Endothelial cell of umbilical vein (primary cell): ENCODE results near the gene NFKBIL1. TPM values are rescaled to one million over a fixed set of nuclear protein-coding genes. Genes with fewer than 3 reads are reported as not detected.

Source experiments
- BruUV-seq: library from RNA; stranded (reverse); fragments of 400-500 nt; replicated peaks from 2 replicates; lab custom pipeline; 2021; lab: Mats Ljungman, UMichigan
- CTCF ChIA-PET: fragments of 300-600, 350-600 bp; sonication (Branson Sonifier 250); formaldehyde crosslinking; loops from one replicate; lab custom pipeline; 2021; ENCODE audit warnings: antibody characterized with exemption, inconsistent platforms; lab: Charles Lee
- POLR2A ChIA-PET: fragments of 300-600, 350-600 bp; sonication (Branson Sonifier 250); formaldehyde crosslinking; loops from one replicate; lab custom pipeline; 2021; ENCODE audit warnings: antibody characterized with exemption, inconsistent platforms; lab: Charles Lee
- DNase-seq: peaks from one replicate; pipeline ENCODE4 v3.0.0-alpha.2; 2011; ENCODE audit warnings: low read depth, low spot score
- FAIRE-seq: peaks from 2 replicates; lab custom pipeline; 2011; peaks lifted over from hg19 to GRCh38; lab: Jason Lieb, UNC
- H2AFZ ChIP-seq: 2 replicates; pipeline ENCODE4 v1.6.0; 2012; ENCODE audit warnings: low read depth, low read length, control low read depth, inconsistent platforms
- H3K27ac ChIP-seq: 2 replicates; pipeline ENCODE4 v1.5.1; 2011; ENCODE audit warnings: low read depth, mild to moderate bottlenecking, control low read depth, low read length, moderate library complexity; ENCODE audit not compliant: insufficient read depth
- H3K27me3 ChIP-seq, 2 experiments: 2 replicates each; pipeline versions ENCODE4 v1.6.0 to v1.6.1; 2011; ENCODE audit warnings: low read length in 2 of 2, mixed read lengths in 1 of 2; ENCODE audit not compliant: control insufficient read depth in 2 of 2, insufficient read depth in 2 of 2
- H3K36me3 ChIP-seq, 2 experiments: 2 replicates in 1 of 2; 3 replicates in 1 of 2; pipeline ENCODE4 v1.5.1; 2011; ENCODE audit warnings: low read length in 2 of 2, mild to moderate bottlenecking in 1 of 2, moderate library complexity in 1 of 2; ENCODE audit not compliant: control insufficient read depth in 2 of 2, insufficient read depth in 2 of 2; ENCODE audit errors: extremely low read depth in 1 of 2
- H3K4me1 ChIP-seq: 3 replicates; pipeline ENCODE4 v1.5.1; 2011; ENCODE audit warnings: mild to moderate bottlenecking, low read length; ENCODE audit not compliant: control insufficient read depth, insufficient read depth; ENCODE audit errors: extremely low read depth
- H3K4me2 ChIP-seq: 2 replicates; pipeline ENCODE4 v1.6.1; 2011; ENCODE audit warnings: low read length, control low read depth, mixed read lengths; ENCODE audit not compliant: insufficient read depth
- H3K4me3 ChIP-seq, 3 experiments: fragments of 200-600 bp in 1 of 3; sonication (generic), shearing (Covaris generic) in 1 of 3; replicated peaks in 1 of 3; 2 replicates each; pipeline ENCODE4 v1.5.1; 2011 to 2016; ENCODE audit warnings: control low read depth in 3 of 3, low read length in 3 of 3, mild to moderate bottlenecking in 2 of 3, inconsistent platforms in 1 of 3, low read depth in 1 of 3, moderate library complexity in 1 of 3; ENCODE audit not compliant: insufficient read depth in 1 of 3
- H3K79me2 ChIP-seq: 2 replicates; pipeline ENCODE4 v1.6.0; 2012; ENCODE audit warnings: low read length, inconsistent platforms; ENCODE audit not compliant: control insufficient read depth, insufficient read depth
- H3K9ac ChIP-seq: replicated peaks from 2 replicates; pipeline ENCODE3; 2011; ENCODE audit warnings: low read length, control low read depth; ENCODE audit not compliant: insufficient read depth; ENCODE audit errors: extremely low read depth
- H3K9me1 ChIP-seq: replicated peaks from 3 replicates; pipeline ENCODE4 v1.6.0; 2011; ENCODE audit warnings: mild to moderate bottlenecking, low read length; ENCODE audit not compliant: control insufficient read depth, insufficient read depth; ENCODE audit errors: extremely low read depth
- H3K9me3 ChIP-seq: replicated peaks from 2 replicates; pipeline ENCODE4 v1.5.1; 2012; ENCODE audit warnings: low read length, inconsistent platforms; ENCODE audit not compliant: control insufficient read depth, insufficient read depth
- H4K20me1 ChIP-seq: replicated peaks from 2 replicates; pipeline ENCODE3; 2011; ENCODE audit warnings: mild to moderate bottlenecking, low read length; ENCODE audit not compliant: control insufficient read depth, insufficient read depth; ENCODE audit errors: extremely low read depth
- CTCF ChIP-seq, 2 donors: IDR thresholded peaks; 1 replicate in 1 of 2; 2 replicates in 1 of 2; pipeline ENCODE4 v1.5.1; 2011; ENCODE audit warnings: low read length in 2 of 2, mild to moderate bottlenecking in 2 of 2, moderate library complexity in 2 of 2, control low read depth in 1 of 2, inconsistent platforms in 1 of 2, low read depth in 1 of 2; ENCODE audit not compliant: insufficient read depth in 1 of 2; ENCODE audit errors: extremely low read depth in 1 of 2
- EZH2 ChIP-seq: IDR thresholded peaks from 2 replicates; pipeline ENCODE4 v1.6.1; 2012; ENCODE audit warnings: borderline replicate concordance, low read depth, mild to moderate bottlenecking, moderate library complexity, low read length, inconsistent platforms; ENCODE audit not compliant: severe bottlenecking
- FOS ChIP-seq: IDR thresholded peaks from 2 replicates; pipeline ENCODE4 v1.6.1; 2011; ENCODE audit warnings: mild to moderate bottlenecking, low read length, moderate library complexity, borderline replicate concordance; ENCODE audit not compliant: insufficient read depth
- GATA2 ChIP-seq: IDR thresholded peaks from 2 replicates; pipeline ENCODE4 v1.7.0; 2011; ENCODE audit warnings: low read depth, mild to moderate bottlenecking, moderate library complexity, mixed read lengths, low read length; ENCODE audit not compliant: insufficient read length, insufficient read depth
- JUN ChIP-seq: IDR thresholded peaks from 2 replicates; pipeline ENCODE4 v1.6.1; 2011; ENCODE audit warnings: borderline replicate concordance, low read depth; ENCODE audit not compliant: insufficient read length, insufficient read depth
- MAX ChIP-seq: IDR thresholded peaks from 2 replicates; pipeline ENCODE4 v1.6.1; 2011; ENCODE audit not compliant: insufficient read depth, insufficient read length
- MYC ChIP-seq: IDR thresholded peaks from one replicate; pipeline ENCODE4 v1.6.1; 2011; ENCODE audit warnings: mild to moderate bottlenecking, low read depth, low read length
- POLR2A ChIP-seq: IDR thresholded peaks from 2 replicates; pipeline ENCODE4 v1.6.1; 2012; ENCODE audit warnings: low read depth, mild to moderate bottlenecking, control low read depth, low read length
- POLR2AphosphoS5 ChIP-seq: IDR thresholded peaks from 2 replicates; pipeline ENCODE4 v1.6.1; 2012; ENCODE audit warnings: low read depth, mild to moderate bottlenecking, control low read depth, low read length, moderate library complexity; ENCODE audit not compliant: insufficient read depth
- dilution Hi-C: fragments of 300-500 bp; cut with MboI; formaldehyde crosslinking; loops from one replicate; pipeline ENCODE4 v1.15.0; 2019; ENCODE audit warnings: low sequenced_read_pairs; ENCODE audit not compliant: extremely low pct_ligation_motif_present
- intact Hi-C: fragments of 100-400 bp; cut with micrococcal nuclease; formaldehyde crosslinking; loops from one replicate; pipeline ENCODE4 v1.10.0; 2022
- polyA plus RNA-seq, 4 experiments: library from polyadenylated mRNA; depleted of rRNA in 3 of 4; stranded (reverse) in 3 of 4; unstranded in 1 of 4; fragments of >200 nt; gene quantifications; 2 replicates each; pipeline versions ENCODE4 v1.2.1 to v1.2.3, GENCODE V29; 2011 to 2012; ENCODE audit warnings: missing spikeins in 1 of 4
- total RNA-seq: library from RNA; stranded (reverse); gene quantifications from 2 replicates; pipeline ENCODE4 v1.2.3, GENCODE V29; 2021

NFKBIL1 gene
- total and polyA plus RNA-seq, 2 donors (not counting 3 experiments of a cell fraction or from before 2014, with no cell fraction given) = 9.9 to 15.5 TPM

GRCh38 chr6:31578184-31579118, 31.0 kb downstream of the NFKBIL1 start:
- Histone ChIP-seq H3K27me3 (no peaks in the 10 kb centered on the region), H3K4me3 (no peak overlapping the region), H3K9me1 (no peaks in the 10 kb centered on the region), H3K9ac (no peak overlapping the region), H3K9me3 (no peaks in the 10 kb centered on the region), H3K79me2 (peaks cover 10% of the 10 kb centered on the region), H2AFZ (no peak overlapping the region), H3K36me3 (no peaks in the 10 kb centered on the region), H3K4me2 (no peak overlapping the region), H4K20me1 (no peaks in the 10 kb centered on the region), H3K27ac (no peak overlapping the region), H3K4me1 (peaks cover 16% of the 10 kb centered on the region)
- DNase-seq = no peak
- intact Hi-C loops (no loop called here), dilution Hi-C loops (no loop called here)
- no TSS peak for BruUV-seq
- no peak for FAIRE-seq
- TF ChIP-seq CTCF (IDR thresholded peaks at IDR 0.05; ENCODE audit: extremely low read depth in 1 of 2, insufficient read depth in 1 of 2, low read depth in 1 of 2, low read length in 2 of 2) = no peak
- TF ChIP-seq FOS = no peak
- no peak for TF ChIP-seq JUN
- no peak for TF ChIP-seq MYC
- TF ChIP-seq MAX = no peak
- TF ChIP-seq POLR2AphosphoS5 = no peak
- no peak for TF ChIP-seq POLR2A
- no peak for TF ChIP-seq EZH2
- no peak for TF ChIP-seq GATA2
- POLR2A ChIA-PET = no interaction called here
- CTCF ChIA-PET = interaction anchor here (4.2 to 32.6 kb wide), 3 partner anchors 7 to 22 kb away, joined by 16 to 1517 read pairs (median 286); partner anchors contain the start of genes ATP6V1G2, DDX39B, LST1 and NCR3
